ENCODE measurements around the gene ZCCHC24. TPM values are rescaled to one million over a fixed set of nuclear protein-coding genes. Genes with fewer than 3 reads are reported as not detected.
A peak's percentile ranks its signal among the peaks of the same experiment; 100 is the strongest.

The ZCCHC24 gene
- total RNA-seq, 1 experiment from 2014 or later = 3.8 TPM

- peak overlapping the region in 1 of 3 experiments; percentile 76; a peak in 1 of 7 replicates for H3K27ac Mint-ChIP-seq
- no peaks in the 10 kb centered on the region for H3K23me2 ChIP-seq (ENCODE audit: insufficient read length, low read depth, low read length, poor library complexity, severe bottlenecking)
- H3K18ac ChIP-seq (ENCODE audit: insufficient read length, low read depth, low read length) = no peak overlapping the region
- no peak overlapping the region for H2BK20ac ChIP-seq (ENCODE audit: low read depth, low read length, poor library complexity, severe bottlenecking)
- no peaks in the 10 kb centered on the region for H3K79me1 ChIP-seq (ENCODE audit: insufficient read depth, low read depth, low read length, poor library complexity, severe bottlenecking)
- H2BK15ac ChIP-seq (ENCODE audit: low read depth, low read length) = no peak overlapping the region
- no peaks in the 10 kb centered on the region for H3K9me3 ChIP-seq (ENCODE audit: control insufficient read depth, low read depth, low read length)
- no peak overlapping the region for H2AFZ ChIP-seq (ENCODE audit: low read length)
- H3K4me3 Mint-ChIP-seq = no peak overlapping the region
- no peak overlapping the region for H2BK12ac ChIP-seq (ENCODE audit: insufficient read length, low read depth, low read length)
- peaks cover 4 to 8% of the 10 kb centered on the region in 2 experiments; a peak in 4 of 5 replicates for H3K9me3 Mint-ChIP-seq
- no peak overlapping the region for H4K8ac ChIP-seq (replicated peaks; ENCODE audit: insufficient read length, low read depth, low read length)
- H3K23ac ChIP-seq (ENCODE audit: insufficient read length, low read depth, low read length) = no peak overlapping the region
- H3K27ac ChIP-seq (ENCODE audit: insufficient read length, low read depth, low read length) = no peak overlapping the region
- H2AK5ac ChIP-seq (ENCODE audit: insufficient read length, low read length) = no peak overlapping the region
- no peak overlapping the region for H2BK120ac ChIP-seq (ENCODE audit: low read depth, low read length, poor library complexity, severe bottlenecking)
- WGBS (ENCODE audit: extremely low coverage, insufficient read length, low lambda C conversion rate) = no CpG with 5 or more reads among the region's 6 CpGs
- no peak overlapping the region for H4K91ac ChIP-seq (ENCODE audit: insufficient read length, low read depth, low read length)
- peaks cover 2 to 3% of the 10 kb centered on the region in 2 experiments; a peak in 3 of 4 replicates for H3K4me1 Mint-ChIP-seq
- no peaks in the 10 kb centered on the region for H3K36me3 Mint-ChIP-seq (ENCODE audit: insufficient read depth in 1 of 3, low read depth in 3 of 3)
- no peak overlapping the region for H2BK5ac ChIP-seq (ENCODE audit: insufficient read length, low read length)
- no peaks in the 10 kb centered on the region for H4K20me1 ChIP-seq (ENCODE audit: control insufficient read depth, insufficient read depth, insufficient read length)
- H3K4me2 ChIP-seq (ENCODE audit: insufficient read depth, insufficient read length, low read length) = no peak overlapping the region
- peaks cover 10% of the 10 kb centered on the region; the same call in 1 of the 2 replicates for H3K27me3 Mint-ChIP-seq (ENCODE audit: low read depth)
- DNase-seq = peak; percentile 32
- H3K27me3 ChIP-seq (ENCODE audit: insufficient read depth, low read length) = no peaks in the 10 kb centered on the region
- no peak overlapping the region for H4K5ac ChIP-seq (ENCODE audit: insufficient read length, low read depth, low read length)
- H3K79me2 ChIP-seq (ENCODE audit: insufficient read depth, low read length) = no peaks in the 10 kb centered on the region
- no peak for TF ChIP-seq CTCF (conservative IDR thresholded peaks at IDR 0.05)
- no peak overlapping the region; the same call in 1 of the 2 replicates for H3K14ac ChIP-seq (ENCODE audit: insufficient read depth, low read length)
- H3T11ph ChIP-seq (ENCODE audit: low read length) = no peak overlapping the region
- no peak overlapping the region for H3K56ac ChIP-seq (ENCODE audit: insufficient read length, low read depth, low read length)
- no peak overlapping the region for H3K4ac ChIP-seq (ENCODE audit: low read depth, low read length)
- H3K9ac ChIP-seq (ENCODE audit: extremely low read depth, insufficient read length, low read length) = no peak overlapping the region
- no peaks in the 10 kb centered on the region for H3K4me1 ChIP-seq (ENCODE audit: insufficient read depth, low read length)
Measured at GRCh38 chr10:79375321-79376077, 69.9 kb downstream of the ZCCHC24 start.
